ENCODE data around the gene KIRREL1.

- TF ChIP-seq, protein P1, sequence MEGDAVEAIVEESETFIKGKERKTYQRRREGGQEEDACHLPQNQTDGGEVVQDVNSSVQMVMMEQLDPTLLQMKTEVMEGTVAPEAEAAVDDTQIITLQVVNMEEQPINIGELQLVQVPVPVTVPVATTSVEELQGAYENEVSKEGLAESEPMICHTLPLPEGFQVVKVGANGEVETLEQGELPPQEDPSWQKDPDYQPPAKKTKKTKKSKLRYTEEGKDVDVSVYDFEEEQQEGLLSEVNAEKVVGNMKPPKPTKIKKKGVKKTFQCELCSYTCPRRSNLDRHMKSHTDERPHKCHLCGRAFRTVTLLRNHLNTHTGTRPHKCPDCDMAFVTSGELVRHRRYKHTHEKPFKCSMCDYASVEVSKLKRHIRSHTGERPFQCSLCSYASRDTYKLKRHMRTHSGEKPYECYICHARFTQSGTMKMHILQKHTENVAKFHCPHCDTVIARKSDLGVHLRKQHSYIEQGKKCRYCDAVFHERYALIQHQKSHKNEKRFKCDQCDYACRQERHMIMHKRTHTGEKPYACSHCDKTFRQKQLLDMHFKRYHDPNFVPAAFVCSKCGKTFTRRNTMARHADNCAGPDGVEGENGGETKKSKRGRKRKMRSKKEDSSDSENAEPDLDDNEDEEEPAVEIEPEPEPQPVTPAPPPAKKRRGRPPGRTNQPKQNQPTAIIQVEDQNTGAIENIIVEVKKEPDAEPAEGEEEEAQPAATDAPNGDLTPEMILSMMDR (IDR thresholded peaks at IDR 0.05; ENCODE audit: poor library complexity, severe bottlenecking), result no peak
- no peak for TF ChIP-seq EZH2 (IDR thresholded peaks at IDR 0.05; ENCODE audit: borderline replicate concordance, insufficient read depth, low read length, poor library complexity, severe bottlenecking)
- no peak for TF ChIP-seq POLR2AphosphoS5 (IDR thresholded peaks at IDR 0.05)
- no peak for TF ChIP-seq MXI1 (conservative IDR thresholded peaks at IDR 0.05; ENCODE audit: poor library complexity, severe bottlenecking)
Observed at GRCh38 chr1:157967205-157967604, 26.2 kb upstream of the KIRREL1 start.

Measured in neural cell (in vitro differentiated cells).